Nephron progenitor cell (in vitro differentiated cells): Measurements from ENCODE around the gene C11orf16.

Experiments used
- DNase-seq: peaks from one replicate; pipeline ENCODE4 v3.0.0; 2021
- H3K27ac Mint-ChIP-seq: 2 replicates; pipeline ENCODE4 v1.8.0; 2021; ENCODE audit warnings: mild to moderate bottlenecking, moderate library complexity, mixed read lengths
- H3K27me3 Mint-ChIP-seq: 2 replicates; pipeline ENCODE4 v1.8.0; 2021; ENCODE audit warnings: mild to moderate bottlenecking, low read depth, mixed read lengths; ENCODE audit not compliant: poor library complexity
- H3K36me3 Mint-ChIP-seq: 2 replicates; pipeline ENCODE4 v1.8.0; 2021; ENCODE audit warnings: low read depth, mixed read lengths
- H3K4me1 Mint-ChIP-seq: 2 replicates; pipeline ENCODE4 v1.8.0; 2021; ENCODE audit warnings: mixed read lengths
- H3K4me3 Mint-ChIP-seq: 2 replicates; pipeline ENCODE4 v1.8.0; 2021; ENCODE audit warnings: mild to moderate bottlenecking, moderate library complexity, mixed read lengths
- H3K9me3 Mint-ChIP-seq: 2 replicates; pipeline ENCODE4 v1.8.0; 2021; ENCODE audit warnings: mild to moderate bottlenecking, moderate library complexity, mixed read lengths
- TF ChIP-seq, protein P1 (sequence below): fragments of 200-600 bp; sonication (generic); IDR thresholded peaks from 2 replicates; pipeline ENCODE4 v1.5.0; 2021; ENCODE audit warnings: antibody characterized with exemption

Gene C11orf16

DNA sequence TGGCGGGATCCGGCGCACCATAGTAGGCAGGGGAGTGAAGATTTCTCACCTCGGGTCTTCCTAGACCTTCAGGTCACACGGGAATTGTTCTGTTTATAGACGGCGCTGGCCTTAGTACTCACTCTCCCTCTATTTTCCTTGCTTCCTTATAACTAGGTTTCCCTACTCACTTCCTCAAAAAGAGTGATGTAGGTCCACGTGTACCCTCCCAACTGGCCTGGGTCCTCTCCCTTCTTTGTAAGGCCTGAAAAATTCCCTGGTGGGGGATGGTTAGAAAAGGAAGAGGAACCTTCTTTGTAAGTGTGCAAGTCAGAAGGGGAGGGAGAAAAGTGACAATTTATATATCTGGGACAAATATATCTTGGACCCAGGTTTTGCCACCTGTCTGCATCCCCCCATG is 34.4 kb upstream of the C11orf16 start:
- peaks cover 39% of the 10 kb centered on the region for H3K4me1 Mint-ChIP-seq
- no peak overlapping the region for H3K27ac Mint-ChIP-seq
- no peaks in the 10 kb centered on the region for H3K36me3 Mint-ChIP-seq
- no peak overlapping the region for H3K4me3 Mint-ChIP-seq
- H3K27me3 Mint-ChIP-seq = peaks cover 3% of the 10 kb centered on the region
- DNase-seq = no peak
- TF ChIP-seq, protein P1, sequence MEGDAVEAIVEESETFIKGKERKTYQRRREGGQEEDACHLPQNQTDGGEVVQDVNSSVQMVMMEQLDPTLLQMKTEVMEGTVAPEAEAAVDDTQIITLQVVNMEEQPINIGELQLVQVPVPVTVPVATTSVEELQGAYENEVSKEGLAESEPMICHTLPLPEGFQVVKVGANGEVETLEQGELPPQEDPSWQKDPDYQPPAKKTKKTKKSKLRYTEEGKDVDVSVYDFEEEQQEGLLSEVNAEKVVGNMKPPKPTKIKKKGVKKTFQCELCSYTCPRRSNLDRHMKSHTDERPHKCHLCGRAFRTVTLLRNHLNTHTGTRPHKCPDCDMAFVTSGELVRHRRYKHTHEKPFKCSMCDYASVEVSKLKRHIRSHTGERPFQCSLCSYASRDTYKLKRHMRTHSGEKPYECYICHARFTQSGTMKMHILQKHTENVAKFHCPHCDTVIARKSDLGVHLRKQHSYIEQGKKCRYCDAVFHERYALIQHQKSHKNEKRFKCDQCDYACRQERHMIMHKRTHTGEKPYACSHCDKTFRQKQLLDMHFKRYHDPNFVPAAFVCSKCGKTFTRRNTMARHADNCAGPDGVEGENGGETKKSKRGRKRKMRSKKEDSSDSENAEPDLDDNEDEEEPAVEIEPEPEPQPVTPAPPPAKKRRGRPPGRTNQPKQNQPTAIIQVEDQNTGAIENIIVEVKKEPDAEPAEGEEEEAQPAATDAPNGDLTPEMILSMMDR = no peak
- H3K9me3 Mint-ChIP-seq = no peaks in the 10 kb centered on the region

DNA sequence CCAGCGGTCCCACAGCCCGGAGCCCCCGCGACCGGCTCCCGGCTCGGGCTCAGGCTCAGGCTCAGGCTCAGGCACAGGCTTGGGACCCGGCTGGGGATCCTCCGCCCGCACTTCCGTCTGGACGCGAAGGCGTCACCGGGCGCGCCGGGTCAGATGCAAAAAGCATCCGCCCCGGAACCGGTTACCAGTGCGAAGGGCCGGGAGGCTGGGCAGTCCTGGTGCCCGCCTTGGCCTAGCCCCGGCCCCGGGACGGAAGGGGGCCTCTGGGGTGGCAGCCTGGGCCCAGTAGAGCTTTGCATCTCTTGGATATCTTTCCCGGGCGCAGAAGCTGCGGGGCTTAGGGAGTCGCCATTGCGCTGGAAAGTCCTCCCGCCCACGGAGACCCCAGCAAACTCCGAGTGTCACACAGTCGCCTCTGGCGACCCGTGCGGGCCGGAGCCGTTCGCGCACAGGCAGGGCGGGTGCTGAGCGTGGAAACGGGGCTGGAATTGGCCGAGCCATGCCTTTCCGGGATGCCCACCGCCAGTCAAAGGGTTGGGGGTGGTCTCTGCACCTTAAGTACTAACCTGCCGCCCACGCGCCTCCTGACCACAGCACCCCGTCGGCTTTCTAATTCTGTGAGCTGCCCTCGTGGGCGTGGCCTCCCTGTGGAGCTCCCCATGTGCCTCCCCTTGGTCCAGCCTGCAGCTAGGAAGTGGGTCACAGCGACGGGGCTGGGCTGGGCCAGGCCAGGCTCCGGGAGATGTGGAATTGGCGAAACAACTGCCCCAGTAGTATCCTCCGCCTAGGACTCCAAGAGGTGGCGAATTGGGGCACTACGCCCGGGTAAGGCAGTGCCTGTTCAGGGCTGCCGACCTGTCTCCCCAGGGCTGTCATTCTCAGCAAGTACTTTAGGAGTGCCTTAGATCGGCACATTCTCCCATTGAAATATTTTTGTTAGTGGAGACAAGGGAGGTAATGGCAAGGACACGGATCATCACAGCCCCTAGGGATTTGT is 31.9 kb upstream of the C11orf16 start, which contains the start of gene TMEM9B:
TSS of gene TMEM9B (minus strand) at position 119 of the 997 bp plus-strand sequence. CDS start 129 bp downstream, outside the sequence.
- peaks cover 42% of the 10 kb centered on the region for H3K4me1 Mint-ChIP-seq
- TF ChIP-seq, protein P1 = no peak
- H3K27ac Mint-ChIP-seq = peak within 1 kb of the TSS; percentile 80
- DNase-seq = peak; percentile 76
- peaks cover under 1% of the 10 kb centered on the region for H3K27me3 Mint-ChIP-seq
- H3K4me3 Mint-ChIP-seq = peak within 1 kb of the TSS; percentile 90
- no peaks in the 10 kb centered on the region for H3K9me3 Mint-ChIP-seq
- H3K36me3 Mint-ChIP-seq = no peaks in the 10 kb centered on the region

DNA sequence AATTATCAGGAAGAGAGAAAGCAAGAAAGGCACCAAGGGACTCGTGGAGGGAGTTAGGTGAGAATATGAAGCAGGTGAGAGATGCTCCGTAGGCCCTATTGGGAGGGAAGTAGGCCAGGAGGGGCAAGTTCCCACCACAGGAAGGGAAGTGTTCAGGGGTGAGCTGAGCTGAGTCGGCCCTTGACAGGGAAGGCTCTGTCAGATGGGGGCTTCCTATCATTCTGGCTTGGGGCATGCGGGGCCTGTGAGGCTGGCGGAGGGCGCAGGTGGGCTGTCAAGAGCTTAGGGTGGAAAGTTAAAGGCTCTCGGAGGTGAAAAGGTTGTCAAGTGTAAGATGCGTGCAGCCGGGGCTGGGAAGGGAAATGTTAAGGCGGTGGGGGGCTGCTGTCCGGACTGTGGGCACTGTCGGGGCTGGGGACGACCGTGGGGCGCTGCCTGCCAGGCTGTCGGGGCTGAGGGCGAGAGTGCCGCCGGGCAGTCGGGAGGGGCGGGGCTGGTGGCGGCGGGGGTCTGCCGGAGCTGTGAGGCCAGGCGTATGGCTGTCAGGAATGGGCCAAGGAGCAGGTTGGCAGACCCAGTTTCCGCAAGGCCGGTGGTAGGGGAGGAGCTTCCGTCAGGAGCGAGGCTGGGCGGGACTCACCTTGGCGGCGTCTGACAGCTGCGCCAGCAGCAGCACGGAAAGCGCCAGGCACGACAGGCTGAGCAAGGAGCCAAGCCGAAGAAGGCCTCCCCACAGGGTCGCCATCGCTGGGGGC is 31.0 kb upstream of the C11orf16 start:
- H3K36me3 Mint-ChIP-seq = no peaks in the 10 kb centered on the region
- no peak overlapping the region for H3K27ac Mint-ChIP-seq
- peak overlapping the region; percentile 90 for H3K4me3 Mint-ChIP-seq
- H3K9me3 Mint-ChIP-seq = no peaks in the 10 kb centered on the region
- H3K4me1 Mint-ChIP-seq = peaks cover 44% of the 10 kb centered on the region
- peak; percentile 78 for DNase-seq
- H3K27me3 Mint-ChIP-seq = no peaks in the 10 kb centered on the region
- TF ChIP-seq, protein P1 = no peak

DNA sequence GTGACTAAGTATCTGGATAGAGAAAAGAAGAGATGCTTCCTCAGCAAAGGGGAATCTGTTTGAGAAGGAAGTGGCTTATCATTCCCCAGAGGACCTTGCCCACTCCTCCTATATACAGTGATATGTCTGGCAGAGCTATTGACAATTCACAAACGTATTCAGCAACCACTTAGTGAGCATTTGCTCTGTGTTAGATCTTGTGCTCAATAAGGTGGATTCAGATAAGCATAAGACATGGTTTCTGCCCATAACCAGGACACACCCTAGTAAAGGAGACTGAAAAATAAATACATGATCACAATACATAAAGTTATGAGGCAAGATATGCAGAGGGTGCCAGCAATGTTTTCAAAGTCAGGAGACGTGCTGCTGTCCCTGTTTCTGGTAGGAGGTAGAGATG is 30.1 kb upstream of the C11orf16 start:
- Mint-ChIP-seq H3K4me1 (peaks cover 44% of the 10 kb centered on the region), H3K36me3 (no peaks in the 10 kb centered on the region), H3K9me3 (no peaks in the 10 kb centered on the region), H3K4me3 (peak overlapping the region; percentile 90), H3K27ac (no peak overlapping the region), H3K27me3 (no peaks in the 10 kb centered on the region)
- no peak for DNase-seq
- TF ChIP-seq, protein P1 = no peak

DNA sequence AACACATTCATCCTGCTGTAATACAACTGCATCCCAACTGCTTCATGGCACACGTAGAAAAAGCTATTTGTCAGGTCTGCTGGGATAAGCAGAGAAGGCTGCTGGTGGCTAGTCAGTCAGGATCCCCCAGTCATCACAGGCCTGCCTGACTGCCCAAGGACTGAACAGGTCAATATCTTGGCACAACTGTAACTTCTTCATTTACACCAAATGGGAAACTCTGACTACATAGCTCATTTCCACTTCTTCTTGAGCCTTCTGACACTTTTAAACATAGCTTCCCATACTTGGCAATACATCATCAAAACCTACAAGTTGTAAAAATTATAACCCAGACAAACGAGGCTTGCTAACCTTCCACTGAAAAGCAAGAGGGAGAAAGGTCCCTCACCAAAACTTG is 28.7 kb upstream of the C11orf16 start:
- Mint-ChIP-seq H3K27ac (no peak overlapping the region), H3K9me3 (no peaks in the 10 kb centered on the region), H3K4me3 (no peak overlapping the region), H3K27me3 (no peaks in the 10 kb centered on the region), H3K36me3 (peaks cover 1% of the 10 kb centered on the region), H3K4me1 (peaks cover 36% of the 10 kb centered on the region)
- DNase-seq = no peak
- TF ChIP-seq, protein P1 = no peak
